SH-SY5Y (cell line): ENCODE data around the gene TCAF1.

Experiments
- GATA2 ChIP-seq: IDR thresholded peaks from 2 replicates; pipeline ENCODE4 v1.6.1; 2011; ENCODE audit warnings: mild to moderate bottlenecking, low read depth, low read length
- GATA3 ChIP-seq: IDR thresholded peaks from 2 replicates; pipeline ENCODE4 v1.6.1; 2011; ENCODE audit warnings: low read depth, mild to moderate bottlenecking, low read length, moderate library complexity

DNA sequence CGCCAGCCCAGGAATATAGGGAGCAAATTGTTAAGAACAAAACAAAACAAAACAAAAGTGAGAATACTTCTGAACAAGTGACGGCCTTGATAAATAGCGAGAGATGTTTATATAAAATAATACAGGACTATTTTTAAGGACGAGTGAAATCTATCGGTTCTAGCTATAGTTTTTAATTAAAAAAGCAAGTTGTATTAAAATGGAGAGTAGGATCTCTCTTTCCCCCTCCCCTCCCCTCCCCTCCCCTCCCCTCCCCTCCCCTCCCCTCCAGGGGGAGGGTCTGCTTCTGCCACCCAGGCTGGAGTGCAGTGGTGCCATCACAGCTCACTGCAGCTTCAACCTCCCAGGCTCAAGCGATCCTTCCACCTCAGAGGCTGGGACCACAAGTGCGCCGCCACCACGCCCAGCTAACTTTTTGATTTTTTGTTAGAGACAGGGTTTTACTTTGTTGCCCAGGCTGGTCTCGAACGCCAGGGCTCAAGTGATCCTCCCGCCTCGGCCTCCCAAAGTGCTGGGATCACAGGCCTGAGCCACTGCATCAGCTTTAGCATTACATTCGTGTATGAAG, 440 bp upstream of the TCAF1 start:
- no peak for TF ChIP-seq GATA2
- no peak for TF ChIP-seq GATA3
